Stimulated activated memory B cell treated with anti-CD40 and anti-IgM and Interleukin-4, amounts not matched to agents 10 μg/mL and 1 μg/mL and 100 μg/mL, for 72 hours (primary cell): ENCODE results near the gene NDUFB5.
"Not testable (repeated sequence)": the region's sequence is repeated elsewhere in the genome, so short reads cannot be mapped to it uniquely, and the experiment has no call there.

ENCODE experiments used
- ATAC-seq: fragments of 150-1000 bp; cut with Tn5 transposase; 2 replicates; pipeline ENCODE4 v1.10.0; 2021
- H3K27ac Mint-ChIP-seq: one replicate; pipeline ENCODE4 v1.8.0; 2022; ENCODE audit warnings: mild to moderate bottlenecking, mixed read lengths
- H3K27me3 Mint-ChIP-seq: one replicate; pipeline ENCODE4 v1.8.0; 2022; ENCODE audit warnings: mixed read lengths
- H3K36me3 Mint-ChIP-seq: one replicate; pipeline ENCODE4 v1.8.0; 2022; ENCODE audit warnings: mixed read lengths
- H3K4me1 Mint-ChIP-seq: one replicate; pipeline ENCODE4 v1.8.0; 2022; ENCODE audit warnings: mixed read lengths
- H3K4me3 Mint-ChIP-seq: one replicate; pipeline ENCODE4 v1.8.0; 2022; ENCODE audit warnings: mild to moderate bottlenecking, moderate library complexity, mixed read lengths
- H3K9me3 Mint-ChIP-seq: one replicate; pipeline ENCODE4 v1.8.0; 2022; ENCODE audit warnings: mixed read lengths

Gene NDUFB5

DNA sequence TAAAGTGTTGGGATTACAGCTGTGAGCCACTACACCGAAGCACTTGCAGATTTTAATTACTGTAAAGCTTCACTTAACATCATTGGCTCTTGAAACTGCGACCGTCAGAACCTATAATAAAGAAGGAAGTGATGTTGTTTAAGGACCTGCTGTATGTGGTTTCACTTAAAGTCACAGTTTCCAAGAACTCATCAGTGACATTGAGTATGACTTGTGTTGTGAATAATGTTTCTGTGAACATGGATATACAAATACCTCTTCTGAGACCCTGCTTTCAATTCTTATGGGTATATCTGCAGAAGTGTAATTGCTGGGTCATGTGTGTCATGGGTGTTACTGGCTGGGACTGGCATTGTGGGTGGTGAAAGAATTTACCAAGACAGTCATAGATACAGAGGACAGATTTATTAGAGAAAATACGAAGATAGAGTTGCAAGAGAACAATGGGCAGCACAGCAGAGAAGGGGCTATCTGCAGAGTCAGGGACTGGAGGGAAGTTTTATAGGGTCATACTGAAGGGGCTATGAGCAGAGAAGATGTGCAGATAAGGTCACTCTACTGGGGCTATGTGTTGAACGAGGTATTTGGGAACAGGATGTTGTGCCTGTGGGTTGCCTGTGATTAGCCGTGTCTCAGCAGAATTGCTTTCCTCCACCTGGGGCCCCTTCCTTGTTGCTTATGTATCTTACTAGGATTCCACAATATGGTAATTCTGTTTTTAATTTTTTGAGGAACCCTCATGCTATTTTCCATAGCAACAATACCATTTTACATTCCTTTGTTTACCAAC, 4.5 kb downstream of the NDUFB5 start:
- peak; percentile 78 for ATAC-seq
- peak overlapping the region; percentile 97 for H3K27ac Mint-ChIP-seq
- peak overlapping the region; percentile 68 for H3K4me3 Mint-ChIP-seq
- H3K36me3 Mint-ChIP-seq: peaks cover 25% of the 10 kb centered on the region
- H3K9me3 Mint-ChIP-seq: no peaks in the 10 kb centered on the region
- peaks cover 68% of the 10 kb centered on the region for H3K4me1 Mint-ChIP-seq
- no peaks in the 10 kb centered on the region for H3K27me3 Mint-ChIP-seq

DNA sequence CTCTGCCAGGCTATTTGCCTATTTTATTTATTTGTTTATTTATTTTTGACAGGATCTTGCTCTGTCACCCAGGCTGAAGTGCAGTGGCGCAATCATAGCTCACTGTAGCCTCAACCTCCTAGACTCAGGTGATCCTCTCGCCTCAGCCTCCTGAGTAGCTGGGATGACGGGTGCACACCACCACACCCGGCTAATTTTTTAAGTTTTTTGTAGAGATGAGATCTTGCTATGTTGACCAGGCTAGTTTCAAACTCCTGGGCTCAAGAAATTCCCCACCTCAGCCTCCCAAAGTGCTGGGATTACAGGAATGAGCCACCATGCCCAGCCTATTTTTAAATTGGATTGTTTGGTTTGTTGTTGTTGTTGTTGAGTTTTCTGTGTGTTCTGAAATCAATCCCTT, 5.5 kb downstream of the NDUFB5 start:
- H3K27me3 Mint-ChIP-seq: no peaks in the 10 kb centered on the region
- H3K4me1 Mint-ChIP-seq: peaks cover 62% of the 10 kb centered on the region
- H3K4me3 Mint-ChIP-seq: no peak overlapping the region
- peaks cover 25% of the 10 kb centered on the region for H3K36me3 Mint-ChIP-seq
- no peaks in the 10 kb centered on the region for H3K9me3 Mint-ChIP-seq
- peak overlapping the region; percentile 97 for H3K27ac Mint-ChIP-seq
- ATAC-seq: no peak

DNA sequence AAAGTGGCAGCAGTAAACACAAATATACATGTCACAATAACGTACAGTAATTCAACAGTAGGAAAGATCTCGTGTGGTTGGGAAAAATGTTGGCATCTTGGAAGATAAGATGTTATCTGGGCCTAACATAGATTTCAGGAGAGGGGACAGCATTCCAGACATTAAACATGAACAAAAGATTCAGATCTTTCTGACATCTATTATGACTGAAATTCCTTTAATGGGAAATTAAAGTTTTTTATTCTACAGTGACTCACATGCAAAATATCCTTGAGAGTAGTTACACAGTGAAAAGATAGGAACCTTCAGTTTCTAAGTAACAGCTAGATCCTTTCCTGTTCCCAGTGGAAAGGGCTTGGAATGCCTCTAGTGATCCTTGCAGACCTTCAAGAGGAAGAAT, 9.2 kb downstream of the NDUFB5 start:
- Mint-ChIP-seq H3K36me3 (peaks cover 27% of the 10 kb centered on the region), H3K27me3 (no peaks in the 10 kb centered on the region), H3K4me1 (peaks cover 30% of the 10 kb centered on the region), H3K9me3 (no peaks in the 10 kb centered on the region), H3K4me3 (no peak overlapping the region), H3K27ac (no peak overlapping the region)
- no peak for ATAC-seq

DNA sequence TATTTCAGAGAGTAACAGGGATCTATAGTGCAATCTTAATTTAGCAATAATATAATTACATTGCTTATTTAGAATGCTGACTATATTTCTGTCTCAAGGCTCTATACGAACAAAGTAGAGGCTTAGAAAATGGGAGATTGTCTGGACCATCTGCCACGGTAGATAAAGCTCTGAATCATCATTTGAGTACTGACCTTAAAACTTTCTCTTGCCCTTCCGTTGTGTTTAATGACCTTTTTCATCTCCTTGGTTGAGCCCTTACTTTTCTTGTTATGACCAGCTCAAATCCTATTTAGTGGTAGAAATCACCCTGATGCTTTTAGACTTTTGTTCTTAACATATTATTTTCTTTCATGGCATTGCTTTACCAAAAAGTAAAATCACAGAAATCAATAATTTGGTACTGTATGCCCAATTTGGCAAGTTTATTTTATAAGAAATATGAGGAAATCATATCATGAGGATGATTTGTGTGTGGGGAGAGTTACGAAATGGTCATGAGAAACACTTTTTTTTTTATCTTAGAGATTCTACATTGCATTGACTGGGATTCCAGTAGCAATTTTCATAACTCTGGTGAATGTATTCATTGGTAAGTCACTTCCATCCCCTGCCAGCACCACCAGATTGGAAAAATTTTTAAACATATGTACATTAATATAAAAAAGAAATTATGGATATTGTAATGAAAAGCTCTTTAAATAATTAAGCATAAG, 11.0 kb downstream of the NDUFB5 start:
- ATAC-seq: no peak

DNA sequence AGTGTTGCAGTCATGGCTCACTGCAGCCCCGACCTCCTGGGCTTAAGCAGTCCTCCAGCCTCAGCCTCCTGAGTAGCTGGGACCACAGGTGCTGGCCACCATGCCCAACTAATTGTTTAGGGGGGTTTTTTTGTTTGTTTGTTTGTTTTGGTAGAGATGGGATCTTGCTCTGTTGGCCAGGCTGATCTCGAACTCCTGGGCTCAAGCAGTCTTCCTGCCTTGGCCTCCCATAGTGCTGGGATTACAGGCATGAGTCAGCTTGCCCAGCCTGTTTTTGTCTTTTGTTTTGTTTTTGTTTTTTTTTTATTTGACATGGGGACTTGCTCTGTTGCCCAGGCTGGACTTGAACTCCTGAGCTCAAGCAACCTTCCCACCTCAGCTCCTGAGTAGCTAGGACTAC, 17.4 kb downstream of the NDUFB5 start:
- Mint-ChIP-seq H3K4me1 (no peaks in the 10 kb centered on the region), H3K27ac (no peak overlapping the region), H3K27me3 (no peaks in the 10 kb centered on the region), H3K36me3 (peaks cover 65% of the 10 kb centered on the region), H3K4me3 (no peak overlapping the region), H3K9me3 (no peaks in the 10 kb centered on the region)
- no peak for ATAC-seq

More for the DNA sequence above, 11.0 kb downstream of the NDUFB5 start:
- no peaks in the 10 kb centered on the region for H3K27me3 Mint-ChIP-seq
- H3K4me1 Mint-ChIP-seq: peaks cover 14% of the 10 kb centered on the region
- H3K4me3 Mint-ChIP-seq: no peak overlapping the region
- peaks cover 34% of the 10 kb centered on the region for H3K36me3 Mint-ChIP-seq
- H3K27ac Mint-ChIP-seq: no peak overlapping the region
- no peaks in the 10 kb centered on the region for H3K9me3 Mint-ChIP-seq

DNA sequence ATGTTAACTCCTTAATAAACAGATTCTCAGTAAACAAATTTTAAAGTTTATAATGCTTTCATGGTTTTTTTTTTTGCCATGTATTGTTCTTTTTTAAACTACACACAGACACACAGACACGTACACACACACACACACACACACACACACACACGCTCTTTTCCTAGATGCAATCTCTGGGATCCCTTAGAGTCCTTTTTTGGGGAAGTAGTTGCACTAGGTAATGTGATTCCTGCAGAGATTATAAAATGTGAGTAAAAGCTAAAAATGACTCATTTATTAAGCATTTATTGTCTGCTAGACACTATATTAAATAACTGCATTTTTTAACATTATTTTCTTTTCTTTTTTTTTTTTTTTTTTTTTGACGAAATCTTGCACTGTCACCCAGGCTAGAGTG, 19.9 kb downstream of the NDUFB5 start:
- no peaks in the 10 kb centered on the region for H3K4me1 Mint-ChIP-seq
- H3K27ac Mint-ChIP-seq: no peak overlapping the region
- peaks cover 62% of the 10 kb centered on the region for H3K36me3 Mint-ChIP-seq
- H3K9me3 Mint-ChIP-seq: no peaks in the 10 kb centered on the region
- no peak overlapping the region for H3K4me3 Mint-ChIP-seq
- ATAC-seq: no peak
- no peaks in the 10 kb centered on the region for H3K27me3 Mint-ChIP-seq

DNA sequence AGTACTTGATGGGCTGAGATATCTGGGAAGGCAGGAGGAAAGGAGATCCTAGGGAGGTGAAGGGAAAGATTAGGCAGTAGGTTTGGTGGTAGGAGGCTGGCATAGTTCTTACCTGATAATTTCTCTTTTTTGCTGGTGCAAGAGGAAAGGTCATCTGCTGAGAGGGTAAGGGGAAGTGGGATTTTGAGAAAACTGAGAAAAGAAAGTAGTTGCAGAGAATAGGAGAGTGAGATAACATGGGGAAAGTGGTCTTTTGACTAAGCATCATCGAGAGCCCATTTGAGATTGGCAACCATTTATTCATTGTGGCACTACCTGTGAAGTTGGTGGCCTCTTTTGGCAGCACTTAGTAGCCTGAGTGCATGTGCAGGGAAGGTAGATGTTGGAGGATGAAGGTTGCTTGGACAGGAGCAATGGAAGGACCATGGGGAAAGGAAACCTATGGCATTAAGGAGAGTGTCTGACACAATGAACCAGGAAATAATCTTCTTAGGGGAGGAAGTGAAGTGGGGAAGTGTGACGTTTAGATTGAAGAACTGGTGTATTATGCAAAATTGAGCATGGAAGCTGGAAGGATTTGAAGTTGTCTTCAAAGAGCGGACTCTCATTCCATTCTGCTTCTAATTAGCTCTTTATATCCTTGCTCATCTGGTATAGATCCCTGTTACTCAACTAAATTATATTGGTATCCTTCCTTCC, 26.3 kb downstream of the NDUFB5 start:
- H3K4me3 Mint-ChIP-seq: no peak overlapping the region
- H3K36me3 Mint-ChIP-seq: peaks cover 9% of the 10 kb centered on the region
- H3K9me3 Mint-ChIP-seq: no peaks in the 10 kb centered on the region
- H3K27me3 Mint-ChIP-seq: no peaks in the 10 kb centered on the region
- ATAC-seq: peak; percentile 76
- H3K27ac Mint-ChIP-seq: no peak overlapping the region
- no peaks in the 10 kb centered on the region for H3K4me1 Mint-ChIP-seq

DNA sequence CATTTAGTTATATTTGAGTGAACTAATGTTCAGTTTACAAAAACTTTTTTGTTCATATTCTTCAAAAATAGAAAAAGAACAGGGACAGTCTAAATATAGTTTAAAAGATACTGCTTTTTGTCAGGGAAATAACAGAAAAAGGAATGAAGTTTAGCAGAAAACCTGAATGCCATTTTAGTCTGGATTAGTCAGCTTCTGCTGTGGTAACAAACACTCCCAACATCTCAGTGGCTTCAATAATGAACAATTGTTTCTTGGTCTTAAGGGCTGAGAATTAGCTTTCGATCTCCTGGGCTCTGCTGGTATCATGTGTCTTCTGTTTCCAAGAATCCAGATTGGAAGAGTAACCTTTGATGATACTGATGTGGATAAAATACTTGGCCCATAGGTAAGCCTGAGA, 35.9 kb downstream of the NDUFB5 start:
- no peak overlapping the region for H3K27ac Mint-ChIP-seq
- peaks cover 6% of the 10 kb centered on the region for H3K36me3 Mint-ChIP-seq
- no peaks in the 10 kb centered on the region for H3K27me3 Mint-ChIP-seq
- H3K4me1 Mint-ChIP-seq: no peaks in the 10 kb centered on the region
- H3K4me3 Mint-ChIP-seq: no peak overlapping the region
- H3K9me3 Mint-ChIP-seq: no peaks in the 10 kb centered on the region
- ATAC-seq: no peak

DNA sequence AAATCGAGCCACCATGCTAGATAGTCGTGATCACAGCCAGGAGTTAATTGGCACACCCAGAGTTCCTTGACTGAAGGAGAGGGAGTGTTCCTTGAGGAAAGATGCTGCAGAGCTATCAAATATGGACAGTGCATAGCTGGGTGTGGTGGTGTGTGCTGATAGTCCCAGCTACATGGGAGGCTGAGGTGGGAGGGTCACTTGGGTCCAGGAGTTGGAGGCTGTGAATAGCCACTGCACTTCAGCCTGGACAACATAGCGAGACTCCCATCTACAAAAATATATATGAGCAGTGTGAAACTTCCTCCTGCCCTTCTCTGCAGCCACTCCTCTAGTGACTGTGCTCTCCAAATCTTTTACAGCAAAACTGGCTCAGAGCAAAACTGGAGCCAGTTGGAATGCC, 38.3 kb downstream of the NDUFB5 start:
- Mint-ChIP-seq H3K27me3 (no peaks in the 10 kb centered on the region), H3K4me1 (no peaks in the 10 kb centered on the region), H3K9me3 (no peaks in the 10 kb centered on the region), H3K27ac (no peak overlapping the region), H3K36me3 (peaks cover 6% of the 10 kb centered on the region), H3K4me3 (no peak overlapping the region)
- no peak for ATAC-seq

DNA sequence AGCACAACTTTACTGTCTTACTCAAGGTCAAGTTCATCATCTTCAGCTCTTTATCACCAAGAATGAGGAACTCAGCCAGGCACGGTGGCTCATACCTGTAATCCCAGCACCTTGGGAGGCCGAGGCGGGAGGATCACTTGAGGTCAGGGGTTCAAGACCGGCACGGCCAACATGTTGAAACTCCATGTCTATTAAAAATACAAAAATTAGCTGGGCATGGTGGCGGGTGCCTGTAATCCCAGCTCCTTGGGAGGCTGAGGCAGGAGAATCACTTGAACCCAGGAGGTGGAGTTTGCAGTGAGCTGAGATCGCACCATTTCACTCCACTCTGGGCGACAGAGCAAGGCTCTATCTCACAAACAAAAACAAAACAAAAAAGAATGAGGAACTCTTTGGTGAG, 39.2 kb downstream of the NDUFB5 start:
- not testable (repeated sequence) for H3K36me3 Mint-ChIP-seq, H3K27me3 Mint-ChIP-seq, H3K9me3 Mint-ChIP-seq, H3K27ac Mint-ChIP-seq, H3K4me1 Mint-ChIP-seq, ATAC-seq, H3K4me3 Mint-ChIP-seq

DNA sequence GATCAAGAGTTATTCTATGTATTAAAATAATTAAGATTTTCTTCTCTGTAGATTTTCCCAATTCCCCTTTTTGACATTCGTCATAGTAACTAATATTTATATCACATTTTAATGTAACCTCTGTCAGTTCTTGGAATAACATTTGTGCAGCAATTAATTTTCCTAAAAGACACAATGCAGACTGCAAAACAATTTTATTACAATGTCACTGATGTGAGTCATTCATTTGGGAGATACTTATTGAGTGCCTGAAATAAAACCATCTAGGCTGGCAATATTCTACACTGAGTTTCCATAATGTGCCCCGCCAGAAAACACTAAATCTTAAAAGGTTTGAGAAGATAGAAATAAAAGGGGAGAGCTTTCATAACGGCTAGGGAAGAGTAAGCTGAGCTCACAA, 41.6 kb downstream of the NDUFB5 start:
- ATAC-seq: no peak
- Mint-ChIP-seq H3K27me3 (no peaks in the 10 kb centered on the region), H3K27ac (no peak overlapping the region), H3K9me3 (no peaks in the 10 kb centered on the region), H3K4me3 (no peak overlapping the region), H3K36me3 (no peaks in the 10 kb centered on the region), H3K4me1 (no peaks in the 10 kb centered on the region)

DNA sequence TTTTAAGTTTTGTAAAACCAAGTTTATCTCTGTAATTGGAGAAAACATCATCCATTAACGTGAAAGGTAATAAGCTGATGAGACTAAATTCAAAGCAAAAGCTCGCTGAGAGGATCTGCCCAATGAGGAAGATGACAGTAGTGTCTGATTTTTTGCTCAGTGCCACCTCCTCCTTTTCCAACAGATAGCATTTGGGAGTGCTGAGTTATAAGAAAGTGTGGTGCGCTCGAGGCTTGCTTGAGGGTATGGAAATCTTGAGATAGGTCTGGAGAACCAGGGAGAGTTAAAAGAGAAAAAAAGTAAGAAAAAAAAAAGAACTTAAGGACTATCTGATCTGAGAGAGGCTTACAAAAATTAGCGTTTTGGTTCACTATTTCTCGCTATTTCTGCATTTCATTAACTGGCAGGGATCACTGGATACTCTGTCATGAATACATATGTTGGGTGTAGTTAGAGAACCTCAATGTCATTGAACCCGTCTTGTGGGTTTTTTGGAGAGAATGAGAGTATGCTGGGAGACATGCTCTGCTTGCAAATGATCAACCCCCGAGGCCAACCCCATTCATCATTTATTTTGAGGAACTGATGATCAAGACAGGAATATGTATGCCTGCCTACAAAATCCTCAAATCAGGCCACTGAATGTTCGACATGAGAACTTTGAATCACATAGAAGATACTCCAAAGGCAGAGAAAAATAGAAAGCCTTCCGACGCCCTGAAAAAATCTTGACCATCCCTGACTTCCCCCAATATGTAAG, 47.3 kb downstream of the NDUFB5 start:
- H3K36me3 Mint-ChIP-seq: peaks cover 12% of the 10 kb centered on the region
- peak overlapping the region; percentile 57 for H3K4me3 Mint-ChIP-seq
- H3K27ac Mint-ChIP-seq: peak overlapping the region; percentile 31
- no peak for ATAC-seq
- H3K9me3 Mint-ChIP-seq: no peaks in the 10 kb centered on the region
- H3K4me1 Mint-ChIP-seq: peaks cover 43% of the 10 kb centered on the region
- no peaks in the 10 kb centered on the region for H3K27me3 Mint-ChIP-seq

DNA sequence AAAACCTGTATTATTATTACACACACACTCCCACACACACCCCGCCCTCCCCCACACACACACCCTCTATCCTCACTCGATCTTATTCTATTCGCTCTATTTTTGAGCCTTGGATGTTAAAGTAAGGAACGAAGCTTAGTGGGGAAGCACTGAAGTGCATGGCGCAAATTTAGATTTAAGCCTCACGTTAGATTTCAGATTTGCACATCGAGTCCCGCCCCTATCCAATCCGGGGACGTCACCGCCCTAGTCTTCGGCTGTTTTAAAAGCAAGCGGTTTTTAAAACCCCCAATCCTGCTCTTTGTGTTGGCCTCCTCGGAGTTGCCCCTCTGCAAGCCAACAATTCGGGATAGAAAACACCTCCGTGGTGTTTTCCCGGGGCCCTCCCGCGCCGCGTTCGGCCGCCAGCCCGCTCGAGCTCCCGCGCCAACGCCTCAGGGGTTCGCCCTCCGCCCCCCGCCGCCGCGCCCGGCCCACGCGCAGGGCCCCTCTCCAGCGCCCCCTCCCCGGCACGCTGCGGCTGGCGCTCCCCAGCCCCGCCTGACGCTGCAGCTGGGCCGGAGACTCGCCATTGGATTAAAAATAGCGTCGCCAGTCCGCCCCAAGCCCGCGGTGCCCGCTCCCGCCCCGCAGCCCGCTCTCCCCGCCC, 48.0 kb downstream of the NDUFB5 start, which contains the start of gene USP13:
Gene USP13 (plus strand): TSS at position 594 of the 649 bp plus-strand sequence. CDS start 186 bp downstream, outside the sequence.
- Mint-ChIP-seq H3K27ac (peak within 1 kb of the TSS; percentile 86), H3K27me3 (no peaks in the 10 kb centered on the region), H3K36me3 (peaks cover 12% of the 10 kb centered on the region), H3K9me3 (no peaks in the 10 kb centered on the region), H3K4me3 (peak within 1 kb of the TSS; percentile 82), H3K4me1 (peaks cover 43% of the 10 kb centered on the region)
- peak; percentile 84 for ATAC-seq

DNA sequence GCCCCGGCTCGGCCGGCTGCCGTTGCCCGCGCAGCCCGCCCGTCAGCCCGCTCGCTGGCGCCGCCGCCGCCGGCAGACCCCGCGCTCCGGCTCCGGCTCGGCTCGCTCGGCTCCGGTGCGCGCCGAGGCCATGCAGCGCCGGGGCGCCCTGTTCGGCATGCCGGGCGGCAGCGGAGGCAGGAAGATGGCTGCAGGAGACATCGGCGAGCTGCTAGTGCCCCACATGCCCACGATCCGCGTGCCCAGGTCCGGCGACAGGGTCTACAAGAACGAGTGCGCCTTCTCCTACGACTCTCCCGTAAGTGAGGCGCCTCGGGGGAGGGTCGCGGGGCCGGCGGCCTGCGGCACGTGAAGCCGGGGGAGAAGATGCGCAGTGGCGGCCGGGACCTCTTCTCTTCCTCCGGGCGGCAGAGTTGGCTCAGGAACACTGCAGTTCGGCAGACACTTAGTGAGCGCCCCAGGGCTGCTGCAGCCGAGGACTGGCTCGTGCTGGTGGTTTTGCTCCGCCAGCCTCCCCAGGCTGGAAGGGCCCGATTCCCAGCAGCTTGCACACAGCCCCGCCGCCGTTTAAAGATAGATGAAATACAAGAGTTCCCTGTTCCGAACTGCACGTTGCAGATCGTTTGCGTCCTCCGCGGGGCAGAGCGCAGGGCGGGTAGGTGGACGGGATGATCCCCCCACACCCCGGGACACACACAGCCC, 48.7 kb downstream of the NDUFB5 start:
- ATAC-seq: peak; percentile 78
- Mint-ChIP-seq H3K27me3 (no peaks in the 10 kb centered on the region), H3K9me3 (no peaks in the 10 kb centered on the region), H3K36me3 (peaks cover 12% of the 10 kb centered on the region), H3K27ac (peak overlapping the region; percentile 86), H3K4me1 (peaks cover 48% of the 10 kb centered on the region), H3K4me3 (peak overlapping the region; percentile 82)
